Pancreas (tissue), 10 donors: ENCODE measurements around the gene ALPG. TPM values are rescaled to one million over a fixed set of nuclear protein-coding genes. Genes with fewer than 3 reads are reported as not detected.
"Not testable (repeated sequence)": the region's sequence is repeated elsewhere in the genome, so short reads cannot be mapped to it uniquely, and the experiment has no call there.

ENCODE experiments used
- ATAC-seq, 4 donors: fragments of 200-7000 bp; cut with Tn5 transposase; one replicate each; pipeline versions ENCODE4 v1.8.0 to v1.9.1; 2020; ENCODE audit warnings: mild to moderate bottlenecking in 4 of 4, moderate library complexity in 4 of 4
- DNase-seq, 6 donors: peaks; one replicate each; pipeline ENCODE4 v3.0.0-alpha.2; 2020
- FAIRE-seq: peaks from 2 replicates; lab custom pipeline; 2012; peaks lifted over from hg19 to GRCh38; lab: Jason Lieb, UNC
- H3K27ac ChIP-seq, 4 donors: fragments of 200-600 bp; sonication (generic); 1 replicate in 3 of 4; 2 replicates in 1 of 4; pipeline versions ENCODE4 v1.5.0 to v1.8.0; 2020
- H3K27me3 ChIP-seq, 4 donors: fragments of 200-600 bp; one replicate each; pipeline ENCODE4 v1.8.0; 2021
- H3K36me3 ChIP-seq, 3 donors: fragments of 200-600 bp; sonication (generic) in 1 of 3; one replicate each; pipeline versions ENCODE4 v1.5.0 to v1.8.0; 2020 to 2021
- H3K4me1 ChIP-seq, 3 donors: fragments of 200-600 bp; one replicate each; pipeline ENCODE4 v1.8.0; 2021
- H3K4me3 ChIP-seq, 4 donors: fragments of 200-600 bp; sonication (generic) in 2 of 4; one replicate each; pipeline versions ENCODE4 v1.5.0 to v1.8.0; 2020 to 2021
- H3K9me3 ChIP-seq, 4 donors: fragments of 200-600 bp; one replicate each; pipeline ENCODE4 v1.8.0; 2021
- WGBS, 2 donors: extraction: QIAGEN DNeasy Blood & Tissue Kit; methylation state at CpG; one replicate each; pipeline ENCODE4 v1.1.7; 2013; 5-methylcytosine and 5-hydroxymethylcytosine counted together
- intact Hi-C, 3 donors: fragments of 100-400 bp; cut with DNase I; formaldehyde crosslinking; loops; one replicate each; pipeline versions ENCODE4 v1.11.1 to v1.14.2; 2022
- polyA plus RNA-seq, 2 donors: library from polyadenylated mRNA; stranded (reverse); fragments of 200-250 nt; gene quantifications; one replicate each; pipeline ENCODE4 v1.2.3, GENCODE V29; 2013
- total RNA-seq, 6 donors: library from RNA; stranded (reverse); fragmentation: NEBNext Ultra II Directional in 4 of 6; extraction: Animal tissue kit (Norgen Biotek cat#: 25700) in 4 of 6; gene quantifications; one replicate each; pipeline versions ENCODE4 v1.2.1 to v1.2.4, GENCODE V29; 2021 to 2023
- TF ChIP-seq, protein P1 (sequence below), 4 donors: fragments of 200-600 bp; sonication (generic) in 3 of 4; IDR thresholded peaks; one replicate each; pipeline versions ENCODE4 v1.5.0 to v1.8.0; 2021; ENCODE audit warnings: antibody characterized with exemption in 4 of 4
- donor health status: healthy with polysubstance abuse.
- donor health status: DM: no; HTN: no; CAD: no; lungs with moderate emphysema.
- donor health status: DM: no; HTN: no; CAD: no.
- donor health status: control.
- donor health status: control.
- donor health status: Bipolar disorder and iron deficiency.
- donor health status: DM: yes; HTN: yes; CAD: no.
- donor health status: DM: no; HTN: no; CAD: no.
- donor health status: DM: no; HTN: no; CAD: no.
- donor health status: DM: yes; HTN: yes; CAD: no.

Gene ALPG
- total and polyA plus RNA-seq, 8 donors: not detected

DNA sequence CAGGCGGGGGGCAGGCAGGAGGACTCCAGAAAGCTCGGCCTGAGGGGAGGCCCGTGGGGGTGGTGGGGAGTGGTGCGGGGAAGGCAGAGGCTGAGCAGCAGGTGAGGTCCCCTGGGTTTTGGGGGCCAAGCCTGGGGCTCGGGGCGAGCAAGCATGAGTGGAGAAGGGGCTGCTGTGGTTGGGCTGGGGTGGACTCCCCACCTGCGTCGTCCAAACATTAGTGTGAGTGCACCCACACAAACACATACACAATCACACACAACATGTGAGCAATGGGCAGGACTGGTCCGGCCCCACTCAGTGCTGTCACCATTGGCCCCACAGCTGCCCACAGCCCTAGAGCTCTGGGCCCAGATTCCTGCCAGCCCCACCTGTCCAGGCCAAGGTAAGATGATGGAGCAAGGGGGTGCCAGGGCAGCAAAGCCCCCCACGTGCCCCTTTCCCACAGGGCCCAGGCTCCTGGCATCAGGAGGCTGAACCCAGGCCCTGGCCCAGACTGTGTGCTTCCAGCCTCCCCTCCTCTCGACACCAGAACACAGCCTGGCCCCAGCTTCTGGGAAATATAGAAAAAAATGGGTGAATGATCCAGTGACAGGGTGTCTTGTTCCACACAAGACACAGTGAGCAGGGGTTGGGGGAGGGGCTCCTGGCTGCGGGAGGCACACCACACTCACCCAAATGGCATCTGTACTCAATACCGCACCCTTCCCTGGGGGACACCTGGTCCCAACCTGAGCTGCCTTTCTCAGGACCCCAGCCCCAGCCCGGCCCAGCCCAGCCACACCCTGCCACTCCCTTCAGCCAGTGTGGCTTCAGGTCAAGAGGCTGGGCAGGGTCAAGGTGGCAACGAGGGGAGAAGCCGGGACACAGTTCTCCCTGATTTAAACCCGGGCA lies 28.6 kb upstream of the ALPG start:
- WGBS, 2 donors: 76 to 81% methylated on average over 16 to 17 of the region's 17 CpGs
- intact Hi-C loops: no loop called here
- H3K4me1 ChIP-seq: no peaks in the 10 kb centered on the region
- TF ChIP-seq, protein P1, sequence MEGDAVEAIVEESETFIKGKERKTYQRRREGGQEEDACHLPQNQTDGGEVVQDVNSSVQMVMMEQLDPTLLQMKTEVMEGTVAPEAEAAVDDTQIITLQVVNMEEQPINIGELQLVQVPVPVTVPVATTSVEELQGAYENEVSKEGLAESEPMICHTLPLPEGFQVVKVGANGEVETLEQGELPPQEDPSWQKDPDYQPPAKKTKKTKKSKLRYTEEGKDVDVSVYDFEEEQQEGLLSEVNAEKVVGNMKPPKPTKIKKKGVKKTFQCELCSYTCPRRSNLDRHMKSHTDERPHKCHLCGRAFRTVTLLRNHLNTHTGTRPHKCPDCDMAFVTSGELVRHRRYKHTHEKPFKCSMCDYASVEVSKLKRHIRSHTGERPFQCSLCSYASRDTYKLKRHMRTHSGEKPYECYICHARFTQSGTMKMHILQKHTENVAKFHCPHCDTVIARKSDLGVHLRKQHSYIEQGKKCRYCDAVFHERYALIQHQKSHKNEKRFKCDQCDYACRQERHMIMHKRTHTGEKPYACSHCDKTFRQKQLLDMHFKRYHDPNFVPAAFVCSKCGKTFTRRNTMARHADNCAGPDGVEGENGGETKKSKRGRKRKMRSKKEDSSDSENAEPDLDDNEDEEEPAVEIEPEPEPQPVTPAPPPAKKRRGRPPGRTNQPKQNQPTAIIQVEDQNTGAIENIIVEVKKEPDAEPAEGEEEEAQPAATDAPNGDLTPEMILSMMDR (IDR thresholded peaks at IDR 0.05): no peak
- no peaks in the 10 kb centered on the region for H3K9me3 ChIP-seq
- no peak overlapping the region for H3K27ac ChIP-seq
- H3K36me3 ChIP-seq: no peaks in the 10 kb centered on the region
- H3K4me3 ChIP-seq: no peak overlapping the region
- DNase-seq (peak in 2 of 6 donors; percentile 39 to 54), FAIRE-seq (no peak), ATAC-seq (no peak)
- no peaks in the 10 kb centered on the region for H3K27me3 ChIP-seq

DNA sequence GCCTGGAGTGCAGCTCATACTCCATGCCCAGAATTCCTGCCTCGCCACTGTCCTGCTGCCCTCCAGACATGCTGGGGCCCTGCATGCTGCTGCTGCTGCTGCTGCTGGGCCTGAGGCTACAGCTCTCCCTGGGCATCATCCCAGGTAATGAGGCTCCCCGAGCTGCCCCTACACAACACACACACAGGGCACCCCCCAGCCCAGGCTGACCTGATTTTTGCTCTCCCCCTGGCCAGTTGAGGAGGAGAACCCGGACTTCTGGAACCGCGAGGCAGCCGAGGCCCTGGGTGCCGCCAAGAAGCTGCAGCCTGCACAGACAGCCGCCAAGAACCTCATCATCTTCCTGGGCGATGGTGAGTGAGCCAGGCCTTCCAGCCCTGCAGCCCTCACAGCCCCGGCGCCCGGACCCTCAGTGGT lies 27.9 kb upstream of the ALPG start, which contains the start of gene ALPP:
ALPP (plus strand) TSS at position 17 of the 417 bp plus-strand sequence; CDS start at position 69, 52 bp downstream.
- H3K27ac ChIP-seq: not testable (repeated sequence)

DNA sequence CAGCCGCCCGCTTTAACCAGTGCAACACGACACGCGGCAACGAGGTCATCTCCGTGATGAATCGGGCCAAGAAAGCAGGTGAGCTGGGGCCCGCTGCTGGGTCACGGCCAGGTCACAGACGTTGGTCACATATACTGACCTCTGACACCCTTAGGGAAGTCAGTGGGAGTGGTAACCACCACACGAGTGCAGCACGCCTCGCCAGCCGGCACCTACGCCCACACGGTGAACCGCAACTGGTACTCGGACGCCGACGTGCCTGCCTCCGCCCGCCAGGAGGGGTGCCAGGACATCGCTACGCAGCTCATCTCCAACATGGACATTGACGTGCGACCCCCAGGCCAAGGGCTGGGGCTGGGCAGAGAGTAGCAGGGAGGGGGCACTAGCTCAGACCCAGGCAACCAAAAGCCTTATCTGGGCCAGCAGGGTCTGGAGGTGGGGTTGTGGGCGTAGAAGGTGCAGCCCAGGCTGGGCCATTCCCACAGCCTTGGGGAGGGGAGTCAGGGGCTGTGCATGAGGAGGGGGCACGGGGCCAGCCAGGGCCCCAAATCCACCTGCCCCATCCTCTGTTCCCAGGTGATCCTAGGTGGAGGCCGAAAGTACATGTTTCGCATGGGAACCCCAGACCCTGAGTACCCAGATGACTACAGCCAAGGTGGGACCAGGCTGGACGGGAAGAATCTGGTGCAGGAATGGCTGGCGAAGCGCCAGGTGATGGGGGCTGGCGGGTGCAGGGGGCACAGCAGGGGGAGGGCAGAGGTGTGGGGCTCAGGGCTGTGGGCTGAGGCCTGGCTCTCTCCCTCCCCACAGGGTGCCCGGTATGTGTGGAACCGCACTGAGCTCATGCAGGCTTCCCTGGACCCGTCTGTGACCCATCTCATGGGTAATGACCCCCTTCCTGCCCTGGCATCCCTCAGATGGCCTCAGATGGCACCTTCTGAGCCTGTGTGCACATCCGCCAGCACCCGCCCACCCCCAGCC lies 26.7 kb upstream of the ALPG start:
- H3K27ac ChIP-seq, H3K36me3 ChIP-seq, H3K4me1 ChIP-seq, ATAC-seq, H3K27me3 ChIP-seq, intact Hi-C loops, H3K4me3 ChIP-seq, H3K9me3 ChIP-seq, FAIRE-seq: not testable (repeated sequence)
- peak in 2 of 6 donors; percentile 58 to 77 for DNase-seq
- 75 to 89% methylated on average over 38 to 41 of the region's 41 CpGs for WGBS, 2 donors

More for the DNA sequence above, 27.9 kb upstream of the ALPG start, which contains the start of gene ALPP:
- H3K4me3 ChIP-seq, H3K4me1 ChIP-seq, H3K27me3 ChIP-seq, H3K9me3 ChIP-seq, intact Hi-C loops, H3K36me3 ChIP-seq, FAIRE-seq, ATAC-seq: not testable (repeated sequence)
- 84 to 94% methylated on average over 11 to 12 of the region's 12 CpGs for WGBS, 2 donors
- peak in 1 of 6 donors; percentile 44 for DNase-seq

DNA sequence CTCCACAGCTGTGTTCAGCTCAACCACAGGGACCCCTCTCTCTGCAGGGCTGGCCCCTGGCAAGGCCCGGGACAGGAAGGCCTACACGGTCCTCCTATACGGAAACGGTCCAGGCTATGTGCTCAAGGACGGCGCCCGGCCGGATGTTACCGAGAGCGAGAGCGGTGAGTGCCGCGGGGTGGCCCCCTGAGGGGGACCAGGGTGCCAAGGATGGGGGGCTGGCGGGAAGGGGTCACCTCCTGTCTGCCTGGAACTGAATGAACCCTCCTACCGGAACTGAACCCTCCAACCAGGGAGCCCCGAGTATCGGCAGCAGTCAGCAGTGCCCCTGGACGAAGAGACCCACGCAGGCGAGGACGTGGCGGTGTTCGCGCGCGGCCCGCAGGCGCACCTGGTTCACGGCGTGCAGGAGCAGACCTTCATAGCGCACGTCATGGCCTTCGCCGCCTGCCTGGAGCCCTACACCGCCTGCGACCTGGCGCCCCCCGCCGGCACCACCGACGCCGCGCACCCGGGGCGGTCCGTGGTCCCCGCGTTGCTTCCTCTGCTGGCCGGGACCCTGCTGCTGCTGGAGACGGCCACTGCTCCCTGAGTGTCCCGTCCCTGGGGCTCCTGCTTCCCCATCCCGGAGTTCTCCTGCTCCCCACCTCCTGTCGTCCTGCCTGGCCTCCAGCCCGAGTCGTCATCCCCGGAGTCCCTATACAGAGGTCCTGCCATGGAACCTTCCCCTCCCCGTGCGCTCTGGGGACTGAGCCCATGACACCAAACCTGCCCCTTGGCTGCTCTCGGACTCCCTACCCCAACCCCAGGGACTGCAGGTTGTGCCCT lies 25.2 kb upstream of the ALPG start:
- H3K4me1 ChIP-seq, H3K9me3 ChIP-seq, H3K4me3 ChIP-seq, FAIRE-seq, H3K36me3 ChIP-seq, intact Hi-C loops, H3K27ac ChIP-seq: not testable (repeated sequence)
- ATAC-seq (peak in 2 of 4 donors; percentile 9 to 37), DNase-seq (peak in 2 of 6 donors; percentile 49 to 73)
- WGBS, 2 donors: 20% methylated on average over 39 to 59 of the region's 59 CpGs
- peaks cover 0 to 11% (median under 1%) of the 10 kb centered on the region in 4 donors for H3K27me3 ChIP-seq

DNA sequence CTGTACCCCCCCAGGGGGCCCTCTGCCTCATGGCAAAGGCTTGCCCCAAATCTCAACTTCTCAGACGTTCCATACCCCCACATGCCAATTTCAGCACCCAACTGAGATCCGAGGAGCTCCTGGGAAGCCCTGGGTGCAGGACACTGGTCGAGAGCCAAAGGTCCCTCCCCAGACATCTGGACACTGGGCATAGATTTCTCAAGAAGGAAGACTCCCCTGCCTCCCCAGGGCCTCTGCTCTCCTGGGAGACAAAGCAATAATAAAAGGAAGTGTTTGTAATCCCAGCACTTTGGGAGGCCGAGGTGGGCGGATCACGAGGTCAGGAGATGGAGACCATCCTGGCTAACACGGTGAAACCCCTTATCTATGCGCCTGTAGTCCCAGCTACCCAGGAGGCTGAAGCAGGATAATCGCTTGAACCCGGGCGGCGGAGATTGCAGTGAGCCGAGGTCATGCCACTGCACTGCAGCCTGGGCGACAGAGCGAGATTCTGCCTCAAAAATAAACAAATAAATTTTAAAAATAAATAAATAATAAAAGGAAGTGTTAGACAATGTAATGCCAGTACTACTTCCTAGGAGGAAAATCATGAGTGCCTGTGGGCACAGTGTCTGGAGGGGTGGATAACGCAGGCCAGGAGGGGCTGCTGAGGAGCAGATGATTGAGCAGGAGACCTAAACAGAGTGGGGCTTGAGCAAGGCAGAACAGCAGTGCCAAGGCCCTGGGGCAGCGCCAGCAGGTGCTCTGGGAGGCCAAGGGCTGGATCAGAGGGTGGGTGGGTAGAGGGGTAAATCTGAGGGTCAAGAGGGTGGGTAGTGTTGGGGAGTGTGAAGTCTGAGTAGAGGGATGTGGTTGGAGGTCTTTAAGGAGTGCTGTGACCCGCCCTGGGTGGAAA lies 24.1 kb upstream of the ALPG start:
- H3K36me3 ChIP-seq: no peaks in the 10 kb centered on the region
- intact Hi-C loops: no loop called here
- DNase-seq (no peak), ATAC-seq (no peak), FAIRE-seq (no peak)
- H3K9me3 ChIP-seq: no peaks in the 10 kb centered on the region
- no peak overlapping the region for H3K4me3 ChIP-seq
- WGBS, 2 donors: 38 to 44% methylated on average over 18 of the region's 18 CpGs
- TF ChIP-seq, protein P1 (IDR thresholded peaks at IDR 0.05): no peak
- H3K27me3 ChIP-seq: peaks cover 0 to 22% (median 5%) of the 10 kb centered on the region in 4 donors
- no peaks in the 10 kb centered on the region for H3K4me1 ChIP-seq
- H3K27ac ChIP-seq: no peak overlapping the region
